CD4-positive, CD25-positive, alpha-beta regulatory T cell (primary cell): ENCODE measurements around the gene DNAH8. TPM values are rescaled to one million over a fixed set of nuclear protein-coding genes. Genes with fewer than 3 reads are reported as not detected.
"Not testable (repeated sequence)": the region's sequence is repeated elsewhere in the genome, so short reads cannot be mapped to it uniquely, and the experiment has no call there.

Experiments used
- ATAC-seq, 2 donors: fragments of 150-1000 bp; cut with Tn5 transposase; one replicate each; pipeline ENCODE4 v1.10.0; 2021; ENCODE audit warnings: low read depth in 2 of 2, moderate number of reproducible peaks in 2 of 2, moderate library complexity in 1 of 2
- DNase-seq, 3 donors: peaks; one replicate each; pipeline versions ENCODE4 v3.0.0 to v3.0.0-alpha.2; 2012 to 2022; ENCODE audit warnings: mixed read lengths in 1 of 3
- H3K27ac ChIP-seq: one replicate; pipeline ENCODE4 v1.7.0; 2013; ENCODE audit warnings: mild to moderate bottlenecking, low read length; ENCODE audit not compliant: insufficient read depth, poor library complexity, severe bottlenecking
- H3K27me3 ChIP-seq: one replicate; pipeline ENCODE4 v1.7.0; 2013; ENCODE audit warnings: low read length; ENCODE audit not compliant: control insufficient read depth, insufficient read depth
- H3K36me3 ChIP-seq: one replicate; pipeline ENCODE4 v1.7.0; 2013; ENCODE audit warnings: mild to moderate bottlenecking, low read length, moderate library complexity; ENCODE audit not compliant: control insufficient read depth, insufficient read depth
- H3K4me1 ChIP-seq: 2 replicates; pipeline ENCODE4 v1.7.0; 2013; ENCODE audit warnings: mild to moderate bottlenecking, low read length; ENCODE audit not compliant: insufficient read depth, control insufficient read depth, poor library complexity, severe bottlenecking
- H3K4me3 ChIP-seq: one replicate; pipeline ENCODE4 v1.7.0; 2013; ENCODE audit warnings: low read depth, mild to moderate bottlenecking, low read length, moderate library complexity
- H3K9me3 ChIP-seq, 2 experiments: 1 replicate in 1 of 2; 2 replicates in 1 of 2; pipeline ENCODE4 v1.7.0; 2013; ENCODE audit warnings: low read length in 2 of 2, mild to moderate bottlenecking in 1 of 2, moderate library complexity in 1 of 2; ENCODE audit not compliant: control insufficient read depth in 2 of 2
- H3K27ac Mint-ChIP-seq, 3 donors: one replicate each; pipeline ENCODE4 v1.8.0; 2020 to 2022; ENCODE audit warnings: mild to moderate bottlenecking in 3 of 3, mixed read lengths in 3 of 3, moderate library complexity in 2 of 3
- H3K27me3 Mint-ChIP-seq: one replicate; pipeline ENCODE4 v1.8.0; 2022; ENCODE audit warnings: mild to moderate bottlenecking, mixed read lengths
- H3K36me3 Mint-ChIP-seq: one replicate; pipeline ENCODE4 v1.8.0; 2020; ENCODE audit warnings: mixed read lengths
- H3K4me1 Mint-ChIP-seq, 4 donors: one replicate each; pipeline ENCODE4 v1.8.0; 2020 to 2022; ENCODE audit warnings: mixed read lengths in 4 of 4, mild to moderate bottlenecking in 1 of 4
- H3K4me3 Mint-ChIP-seq, 4 donors: one replicate each; pipeline ENCODE4 v1.8.0; 2020 to 2022; ENCODE audit warnings: mild to moderate bottlenecking in 4 of 4, mixed read lengths in 4 of 4, moderate library complexity in 3 of 4
- H3K9me3 Mint-ChIP-seq, 7 donors: one replicate each; pipeline ENCODE4 v1.8.0; 2020 to 2022; ENCODE audit warnings: mixed read lengths in 7 of 7, mild to moderate bottlenecking in 3 of 7, moderate library complexity in 2 of 7
- polyA plus RNA-seq, 4 donors: library from polyadenylated mRNA; unstranded; fragments of 300-500 nt; fragmentation: Illumina TruSeq; gene quantifications; one replicate each; pipeline ENCODE4 v1.2.3, GENCODE V29; 2021
- total RNA-seq: library from RNA; stranded (reverse); gene quantifications from one replicate; pipeline ENCODE4 v1.2.3, GENCODE V29; 2022

DNAH8 gene
- total and polyA plus RNA-seq, 5 donors from 2014 or later = 0.05 to 1.2 (median 0.57) TPM

GRCh38 chr6:38915205-38915925 lies 200.3 kb downstream of the DNAH8 start:
- no peaks in the 10 kb centered on the region for H3K4me1 Mint-ChIP-seq
- no peaks in the 10 kb centered on the region for H3K36me3 Mint-ChIP-seq
- DNase-seq (no peak), ATAC-seq (no peak)
- Histone ChIP-seq H3K4me1 (no peaks in the 10 kb centered on the region), H3K27ac (no peak overlapping the region), H3K9me3 (no peaks in the 10 kb centered on the region), H3K36me3 (no peaks in the 10 kb centered on the region), H3K27me3 (no peaks in the 10 kb centered on the region), H3K4me3 (no peak overlapping the region)
- H3K4me3 Mint-ChIP-seq = no peak overlapping the region
- H3K27ac Mint-ChIP-seq = no peak overlapping the region
- no peaks in the 10 kb centered on the region for H3K9me3 Mint-ChIP-seq
- H3K27me3 Mint-ChIP-seq = no peaks in the 10 kb centered on the region

GRCh38 chr6:38921540-38921939 lies 206.4 kb downstream of the DNAH8 start:
- H3K4me1 Mint-ChIP-seq, H3K9me3 ChIP-seq, ATAC-seq, H3K27ac ChIP-seq, H3K4me3 ChIP-seq, H3K36me3 Mint-ChIP-seq, H3K4me1 ChIP-seq, H3K9me3 Mint-ChIP-seq, H3K27me3 ChIP-seq, H3K4me3 Mint-ChIP-seq, H3K36me3 ChIP-seq, DNase-seq, H3K27ac Mint-ChIP-seq: not testable (repeated sequence)
- H3K27me3 Mint-ChIP-seq = peaks cover 11% of the 10 kb centered on the region

DNA sequence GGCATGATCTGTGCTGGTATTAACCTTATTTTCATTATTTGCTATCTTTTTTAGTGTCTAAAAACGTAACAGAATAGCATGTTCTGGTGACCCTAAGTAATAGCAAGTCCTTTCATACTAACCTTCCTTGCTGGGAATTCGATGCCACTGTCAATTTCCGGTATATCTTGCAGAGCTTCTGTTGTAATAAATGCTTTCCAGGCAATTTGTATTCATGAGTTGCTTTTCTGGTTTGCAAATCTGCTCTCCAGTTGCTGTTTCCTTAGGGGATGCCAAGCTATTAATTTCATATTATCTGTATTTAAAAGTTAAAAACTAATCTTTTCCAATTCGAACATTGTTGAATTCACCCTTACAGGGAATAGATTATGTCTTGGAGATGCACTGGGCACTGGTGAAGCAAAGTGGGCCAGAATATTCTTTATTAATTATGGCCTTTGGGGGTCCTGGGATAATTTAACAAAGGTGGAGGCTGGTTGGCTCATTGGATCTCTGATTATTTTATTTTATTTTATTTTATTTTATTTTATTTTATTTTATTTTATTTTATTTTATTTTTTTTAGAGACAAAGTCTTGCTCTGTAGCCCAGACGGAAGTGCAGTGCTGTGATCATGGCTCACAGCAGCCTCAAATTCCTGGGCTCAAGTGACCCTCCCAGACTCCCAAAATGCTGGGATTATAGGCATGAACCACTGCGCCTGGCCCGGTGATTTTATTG lies 209.8 kb downstream of the DNAH8 start:
- ATAC-seq (no peak), DNase-seq (no peak)
- Histone ChIP-seq H3K36me3 (no peaks in the 10 kb centered on the region), H3K27me3 (peaks cover 5% of the 10 kb centered on the region), H3K4me1 (no peaks in the 10 kb centered on the region), H3K4me3 (no peak overlapping the region), H3K9me3 (no peaks in the 10 kb centered on the region), H3K27ac (no peak overlapping the region)
- Mint-ChIP-seq H3K4me1 (peaks cover 0 to 2% (median 0%) of the 10 kb centered on the region in 4 donors), H3K27me3 (peaks cover 22% of the 10 kb centered on the region), H3K36me3 (no peaks in the 10 kb centered on the region), H3K27ac (peak overlapping the region in 1 of 3 donors; percentile 49), H3K9me3 (no peaks in the 10 kb centered on the region), H3K4me3 (no peak overlapping the region)

DNA sequence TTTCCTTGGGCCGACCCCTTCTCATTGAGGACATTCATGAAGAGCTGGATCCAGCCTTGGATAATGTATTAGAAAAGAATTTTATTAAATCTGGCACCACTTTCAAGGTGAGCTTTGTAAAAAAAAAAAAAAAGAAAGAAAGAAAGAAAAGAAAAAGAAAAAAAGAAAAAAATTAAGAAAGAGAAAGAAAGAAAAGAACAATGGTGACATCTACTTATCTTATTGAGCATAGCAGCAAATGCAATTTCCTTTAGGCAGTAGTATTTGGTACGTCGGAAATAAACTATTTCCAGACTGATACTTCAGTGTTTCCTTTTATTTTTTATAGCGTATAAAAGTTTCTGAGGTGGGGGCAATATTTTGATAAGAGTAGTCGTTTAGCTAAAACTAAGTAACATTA lies 214.4 kb downstream of the DNAH8 start:
- Mint-ChIP-seq H3K9me3 (no peaks in the 10 kb centered on the region), H3K36me3 (no peaks in the 10 kb centered on the region), H3K27ac (peak overlapping the region; percentile 32 to 58 (median 53)), H3K27me3 (peaks cover 11% of the 10 kb centered on the region), H3K4me1 (peaks cover 0 to 10% (median 5%) of the 10 kb centered on the region in 4 donors), H3K4me3 (peak overlapping the region in 2 of 4 donors; percentile 59 to 65)
- Histone ChIP-seq H3K27ac (peak overlapping the region; percentile 16), H3K36me3 (no peaks in the 10 kb centered on the region), H3K4me3 (peak overlapping the region; percentile 10), H3K9me3 (no peaks in the 10 kb centered on the region), H3K27me3 (peaks cover 5% of the 10 kb centered on the region), H3K4me1 (no peaks in the 10 kb centered on the region)
- no peak for ATAC-seq
- DNase-seq = no peak

GRCh38 chr6:38933426-38933825 lies 218.3 kb downstream of the DNAH8 start:
- peaks cover 21% of the 10 kb centered on the region for H3K4me1 ChIP-seq
- DNase-seq (peak in 1 of 3 donors; percentile 23), ATAC-seq (no peak)
- no peaks in the 10 kb centered on the region for H3K36me3 ChIP-seq
- peak overlapping the region; percentile 38 for H3K27ac ChIP-seq
- no peaks in the 10 kb centered on the region for H3K9me3 ChIP-seq
- no peak overlapping the region for H3K4me3 ChIP-seq
- H3K27me3 ChIP-seq = peaks cover 3% of the 10 kb centered on the region
- Mint-ChIP-seq H3K4me3 (no peak overlapping the region), H3K27me3 (no peaks in the 10 kb centered on the region), H3K4me1 (peaks cover 5 to 35% (median 20%) of the 10 kb centered on the region in 4 donors), H3K36me3 (no peaks in the 10 kb centered on the region), H3K27ac (peak overlapping the region; percentile 69 to 98 (median 87)), H3K9me3 (peaks cover 0 to 2% (median 0%) of the 10 kb centered on the region in 7 donors)

- peaks cover 11 to 50% (median 32%) of the 10 kb centered on the region in 4 donors for H3K4me1 Mint-ChIP-seq
- no peak overlapping the region for H3K4me3 Mint-ChIP-seq
- H3K9me3 Mint-ChIP-seq = peaks cover 0 to 2% (median 0%) of the 10 kb centered on the region in 7 donors
- no peaks in the 10 kb centered on the region for H3K9me3 ChIP-seq
- H3K27ac Mint-ChIP-seq = peak overlapping the region in 2 of 3 donors; percentile 77 to 93
- no peaks in the 10 kb centered on the region for H3K27me3 ChIP-seq
- no peaks in the 10 kb centered on the region for H3K36me3 ChIP-seq
- no peaks in the 10 kb centered on the region for H3K36me3 Mint-ChIP-seq
- H3K4me1 ChIP-seq = peaks cover 26% of the 10 kb centered on the region
- ATAC-seq (no peak), DNase-seq (no peak)
- no peak overlapping the region for H3K27ac ChIP-seq
- no peaks in the 10 kb centered on the region for H3K27me3 Mint-ChIP-seq
- peak overlapping the region; percentile 21 for H3K4me3 ChIP-seq
These were observed 219.9 kb downstream of the DNAH8 start for GRCh38 chr6:38935051-38935450.

- Histone ChIP-seq H3K27ac (peak overlapping the region; percentile 74), H3K4me3 (peak overlapping the region; percentile 67), H3K4me1 (peaks cover 26% of the 10 kb centered on the region), H3K27me3 (no peaks in the 10 kb centered on the region), H3K36me3 (no peaks in the 10 kb centered on the region), H3K9me3 (no peaks in the 10 kb centered on the region)
- H3K4me3 Mint-ChIP-seq = peak overlapping the region; percentile 66 to 86 (median 80)
- no peaks in the 10 kb centered on the region for H3K36me3 Mint-ChIP-seq
- peak; percentile 4 to 82 (median 62) for DNase-seq
- peak; percentile 61 to 78 for ATAC-seq
- peaks cover 0 to 2% (median 0%) of the 10 kb centered on the region in 7 donors for H3K9me3 Mint-ChIP-seq
- H3K27me3 Mint-ChIP-seq = no peaks in the 10 kb centered on the region
- peaks cover 12 to 64% (median 32%) of the 10 kb centered on the region in 4 donors for H3K4me1 Mint-ChIP-seq
- peak overlapping the region; percentile 77 to 93 (median 93) for H3K27ac Mint-ChIP-seq
These were observed 222.9 kb downstream of the DNAH8 start for GRCh38 chr6:38937839-38938613.
